HEK293 (cell line): ENCODE results near the gene CLDN19.
A peak's percentile ranks its signal among the peaks of the same experiment; 100 is the strongest.

Experiments
- CTCF ChIA-PET: fragments of 350-600 bp; formaldehyde crosslinking; extraction: SDS; loops from one replicate; lab custom pipeline; 2021; ENCODE audit warnings: antibody characterized with exemption; lab: Yijun Ruan, JAX
- POLR2A ChIA-PET: fragments of 300-600 bp; formaldehyde crosslinking; extraction: SDS; loops from one replicate; lab custom pipeline; 2020; ENCODE audit warnings: antibody characterized with exemption, inconsistent platforms; lab: Yijun Ruan, JAX
- H3K27ac ChIP-seq: fragments of 200-500 bp; sonication (Bioruptor generic); 2 replicates; pipeline ENCODE4 v1.5.1; 2014; ENCODE audit warnings: low read depth, low read length, control low read depth, inconsistent platforms; ENCODE audit errors: extremely low read depth
- H3K36me3 ChIP-seq, 2 experiments: fragments of 200-500 bp in 1 of 2; sonication (Bioruptor generic) in 1 of 2; 1 replicate in 1 of 2; 2 replicates in 1 of 2; pipeline ENCODE4 v1.5.1; 2014 to 2017; ENCODE audit warnings: inconsistent platforms in 2 of 2, low read length in 2 of 2; ENCODE audit not compliant: control insufficient read depth in 2 of 2, insufficient read depth in 1 of 2
- H3K4me1 ChIP-seq: fragments of 200-500 bp; sonication (Bioruptor generic); 2 replicates; pipeline ENCODE4 v1.5.1; 2014; ENCODE audit warnings: mild to moderate bottlenecking, low read length, inconsistent platforms; ENCODE audit not compliant: control insufficient read depth, insufficient read depth
- H3K4me3 ChIP-seq: 2 replicates; pipeline ENCODE4 v1.5.1; 2011; ENCODE audit warnings: low read depth, mild to moderate bottlenecking, control low read depth, low read length, moderate library complexity
- H3K9me3 ChIP-seq: fragments of 200-500 bp; sonication (Bioruptor generic); 2 replicates; pipeline ENCODE4 v1.5.1; 2014; ENCODE audit warnings: low read depth, low read length, inconsistent platforms; ENCODE audit not compliant: control insufficient read depth, insufficient read depth
- EGR2 ChIP-seq: fragments of 450-650 bp; formaldehyde crosslinking; IDR thresholded peaks from 2 replicates; pipeline ENCODE4 v1.5.1; 2016; ENCODE audit warnings: low read depth, missing biosample characterization, missing genetic modification characterization
- KLF7 ChIP-seq: fragments of 450-650 bp; formaldehyde crosslinking; IDR thresholded peaks from 2 replicates; pipeline ENCODE4 v1.5.1; 2016; ENCODE audit warnings: missing biosample characterization, missing genetic modification characterization, borderline replicate concordance
- REPIN1 ChIP-seq: fragments of 450-650 bp; formaldehyde crosslinking; IDR thresholded peaks from 2 replicates; pipeline ENCODE4 v1.5.1; 2017; ENCODE audit warnings: missing biosample characterization, missing genetic modification characterization, low read depth
- SALL2 ChIP-seq: fragments of 450-650 bp; formaldehyde crosslinking; IDR thresholded peaks from 2 replicates; pipeline ENCODE4 v1.5.0; 2017; ENCODE audit warnings: missing biosample characterization, mild to moderate bottlenecking, missing genetic modification characterization, borderline replicate concordance
- ZBTB20 ChIP-seq: fragments of 450-650 bp; formaldehyde crosslinking; IDR thresholded peaks from 2 replicates; pipeline ENCODE4 v1.5.1; 2016; ENCODE audit warnings: missing biosample characterization, missing genetic modification characterization
- ZFP41 ChIP-seq: fragments of 450-650 bp; formaldehyde crosslinking; IDR thresholded peaks from 2 replicates; pipeline ENCODE4 v1.5.1; 2016; ENCODE audit warnings: missing biosample characterization, missing genetic modification characterization, borderline replicate concordance
- ZNF121 ChIP-seq: fragments of 450-650 bp; formaldehyde crosslinking; IDR thresholded peaks from 2 replicates; pipeline ENCODE4 v1.5.1; 2016; ENCODE audit warnings: missing biosample characterization, missing genetic modification characterization
- ZNF169 ChIP-seq: fragments of 450-650 bp; formaldehyde crosslinking; IDR thresholded peaks from 2 replicates; pipeline ENCODE4 v1.5.1; 2016; ENCODE audit warnings: missing biosample characterization, missing genetic modification characterization
- ZNF311 ChIP-seq: fragments of 450-650 bp; formaldehyde crosslinking; IDR thresholded peaks from 2 replicates; pipeline ENCODE4 v1.5.1; 2017; ENCODE audit warnings: missing biosample characterization, missing genetic modification characterization, borderline replicate concordance
- ZNF404 ChIP-seq: fragments of 450-650 bp; formaldehyde crosslinking; IDR thresholded peaks from 2 replicates; pipeline ENCODE4 v1.5.1; 2017; ENCODE audit warnings: missing biosample characterization, missing genetic modification characterization
- ZNF600 ChIP-seq: fragments of 450-650 bp; formaldehyde crosslinking; IDR thresholded peaks from 2 replicates; pipeline ENCODE4 v1.5.1; 2016; ENCODE audit warnings: missing biosample characterization, missing genetic modification characterization
- ZNF664 ChIP-seq: fragments of 450-650 bp; formaldehyde crosslinking; IDR thresholded peaks from 2 replicates; pipeline ENCODE4 v1.5.1; 2016; ENCODE audit warnings: missing biosample characterization, missing genetic modification characterization
- ZNF785 ChIP-seq: fragments of 450-650 bp; formaldehyde crosslinking; IDR thresholded peaks from 2 replicates; pipeline ENCODE4 v1.5.1; 2016; ENCODE audit warnings: missing biosample characterization, missing genetic modification characterization
- ZNF792 ChIP-seq: fragments of 450-650 bp; formaldehyde crosslinking; IDR thresholded peaks from 2 replicates; pipeline ENCODE4 v1.5.1; 2016; ENCODE audit warnings: missing biosample characterization, missing genetic modification characterization
- TF ChIP-seq, protein P1 (sequence below): fragments of 450-650 bp; formaldehyde crosslinking; IDR thresholded peaks from 2 replicates; pipeline ENCODE4 v1.5.1; 2016; ENCODE audit warnings: missing biosample characterization, missing genetic modification characterization
- TF ChIP-seq, protein P2 (sequence below): fragments of 450-650 bp; formaldehyde crosslinking; IDR thresholded peaks from 2 replicates; pipeline ENCODE4 v1.5.1; 2016; ENCODE audit warnings: missing biosample characterization, missing genetic modification characterization

The CLDN19 gene

DNA sequence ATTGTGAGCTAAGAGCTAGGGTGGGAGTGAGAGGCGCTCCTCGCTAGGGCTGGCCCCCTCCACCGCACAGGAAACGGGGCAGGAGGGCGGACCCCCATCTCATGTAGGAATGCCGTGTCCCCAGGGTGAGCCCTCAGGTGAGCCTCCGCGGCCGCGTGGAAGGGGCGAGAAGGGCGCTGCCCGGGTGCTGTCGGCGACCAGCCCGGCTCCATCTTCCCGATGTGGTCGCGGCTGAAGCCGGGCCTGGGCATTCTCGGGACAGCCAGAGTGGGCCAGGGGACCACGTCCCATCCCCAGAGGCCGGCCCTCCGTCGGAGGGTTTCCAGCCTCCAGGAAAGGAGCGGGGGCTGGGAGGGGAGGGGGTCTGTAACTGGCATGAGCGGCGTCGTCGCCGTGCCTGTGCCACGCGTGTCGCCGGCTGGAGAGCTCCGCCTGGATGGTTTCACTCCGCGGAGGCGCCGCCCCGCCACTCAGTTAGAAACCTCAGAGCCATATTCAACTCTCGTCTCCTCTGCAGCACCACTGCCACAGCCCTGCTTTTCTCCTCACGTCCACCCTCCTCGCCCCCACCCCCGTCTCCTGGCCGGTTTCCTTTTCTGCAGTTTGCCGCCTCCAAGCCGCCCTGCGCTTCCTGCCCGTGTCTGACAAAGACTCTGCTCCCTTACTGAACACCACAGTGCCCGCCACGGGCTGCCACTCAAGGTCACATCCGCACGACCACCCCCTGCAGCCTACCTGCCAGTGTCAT, 45.1 kb upstream of the CLDN19 start, which contains the start of gene TMEM269:
Gene TMEM269 (plus strand): TSS at position 46 of the 748 bp plus-strand sequence. CDS start 4,903 bp downstream, outside the sequence.
- CTCF ChIA-PET = interaction anchor here (0.7 kb wide), 1 partner anchor 102 kb away, joined by 3 read pairs; no protein-coding TSS in a partner anchor
- Histone ChIP-seq H3K9me3 (no peaks in the 10 kb centered on the region), H3K4me3 (no peak within 1 kb of the TSS), H3K4me1 (no peaks in the 10 kb centered on the region), H3K36me3 (peaks cover 0 to 46% of the 10 kb centered on the region in 2 experiments; a peak in 2 of 3 replicates), H3K27ac (no peak within 1 kb of the TSS)
- no peak for TF ChIP-seq ZBTB20
- TF ChIP-seq KLF7 (tag by site-specific recombination) = no peak
- TF ChIP-seq ZFP41 (tag by site-specific recombination) = no peak
- TF ChIP-seq ZNF785 (tag by site-specific recombination) = no peak
- TF ChIP-seq, protein P1, sequence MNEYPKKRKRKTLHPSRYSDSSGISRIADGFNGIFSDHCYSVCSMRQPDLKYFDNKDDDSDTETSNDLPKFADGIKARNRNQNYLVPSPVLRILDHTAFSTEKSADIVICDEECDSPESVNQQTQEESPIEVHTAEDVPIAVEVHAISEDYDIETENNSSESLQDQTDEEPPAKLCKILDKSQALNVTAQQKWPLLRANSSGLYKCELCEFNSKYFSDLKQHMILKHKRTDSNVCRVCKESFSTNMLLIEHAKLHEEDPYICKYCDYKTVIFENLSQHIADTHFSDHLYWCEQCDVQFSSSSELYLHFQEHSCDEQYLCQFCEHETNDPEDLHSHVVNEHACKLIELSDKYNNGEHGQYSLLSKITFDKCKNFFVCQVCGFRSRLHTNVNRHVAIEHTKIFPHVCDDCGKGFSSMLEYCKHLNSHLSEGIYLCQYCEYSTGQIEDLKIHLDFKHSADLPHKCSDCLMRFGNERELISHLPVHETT (tag by site-specific recombination) = no peak
- TF ChIP-seq, protein P2, sequence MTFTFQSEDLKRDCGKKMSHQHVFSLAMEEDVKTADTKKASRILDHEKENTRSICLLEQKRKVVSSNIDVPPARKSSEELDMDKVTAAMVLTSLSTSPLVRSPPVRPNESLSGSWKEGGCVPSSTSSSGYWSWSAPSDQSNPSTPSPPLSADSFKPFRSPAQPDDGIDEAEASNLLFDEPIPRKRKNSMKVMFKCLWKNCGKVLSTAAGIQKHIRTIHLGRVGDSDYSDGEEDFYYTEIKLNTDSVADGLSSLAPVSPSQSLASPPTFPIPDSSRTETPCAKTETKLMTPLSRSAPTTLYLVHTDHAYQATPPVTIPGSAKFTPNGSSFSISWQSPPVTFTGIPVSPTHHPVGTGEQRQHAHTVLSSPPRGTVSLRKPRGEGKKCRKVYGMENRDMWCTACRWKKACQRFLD (tag by site-specific recombination) = no peak
- POLR2A ChIA-PET = no interaction called here

DNA sequence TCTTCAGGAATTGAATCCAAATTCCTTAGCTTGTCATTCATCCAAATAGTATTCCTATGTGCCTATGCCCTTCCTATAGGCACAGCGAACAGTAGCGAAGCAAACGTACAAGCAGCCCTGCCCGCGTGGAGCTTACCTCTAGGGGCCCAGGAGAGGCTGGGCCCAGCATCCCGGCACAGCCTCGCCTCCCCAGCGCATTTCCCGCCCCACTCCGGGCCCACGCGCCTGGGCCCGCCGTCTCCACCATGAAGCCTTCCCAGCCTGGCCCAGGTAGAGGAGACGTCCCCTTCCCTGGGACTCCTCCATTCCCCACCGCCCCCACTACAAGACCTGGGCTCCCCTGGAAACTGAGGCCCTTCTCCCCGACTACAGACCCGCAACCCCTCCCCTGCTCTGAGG, 44.5 kb upstream of the CLDN19 start:
- Histone ChIP-seq H3K36me3 (peaks cover 0 to 52% of the 10 kb centered on the region in 2 experiments; a peak in 2 of 3 replicates), H3K4me1 (no peaks in the 10 kb centered on the region), H3K9me3 (no peaks in the 10 kb centered on the region), H3K4me3 (no peak overlapping the region), H3K27ac (no peak overlapping the region)
- CTCF ChIA-PET = interaction anchor here (1.9 kb wide), 1 partner anchor 289 kb away, joined by 6 read pairs; no protein-coding TSS in a partner anchor
- TF ChIP-seq ZNF404 = no peak
- POLR2A ChIA-PET = interaction anchor here (0.5 to 2.4 kb wide), 2 partner anchors 18 to 297 kb away, joined by 4 to 13 read pairs; partner anchors contain the start of genes C1orf50 and P3H1

DNA sequence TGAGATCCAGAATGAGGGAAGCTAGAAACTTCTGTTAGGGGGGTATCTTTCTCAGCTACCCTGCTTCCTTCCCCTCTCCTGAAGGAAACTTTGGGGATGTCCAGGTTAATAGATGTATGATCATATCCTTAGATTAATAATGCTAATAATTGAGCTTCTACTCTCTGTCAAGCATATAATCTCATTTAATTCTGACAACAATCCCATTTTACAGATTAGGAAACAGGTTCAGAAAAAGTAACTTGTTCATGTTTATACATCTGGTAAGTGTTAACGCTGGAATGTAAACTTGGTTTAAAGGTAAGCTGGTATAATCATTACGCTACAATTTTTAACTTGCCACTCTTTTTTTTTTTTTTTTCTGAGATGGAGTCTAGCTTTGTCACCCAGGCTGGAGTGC, 43.1 kb upstream of the CLDN19 start:
- Histone ChIP-seq H3K4me3 (no peak overlapping the region), H3K36me3 (peaks cover 0 to 64% of the 10 kb centered on the region in 2 experiments; a peak in 2 of 3 replicates), H3K27ac (no peak overlapping the region)
- POLR2A ChIA-PET = interaction anchor here (0.7 to 2.4 kb wide), 3 partner anchors 16 to 368 kb away, joined by 3 to 13 read pairs (median 6); partner anchors contain the start of genes C1orf50 and P3H1
- TF ChIP-seq EGR2 (tag by site-specific recombination) = no peak
- no peak for TF ChIP-seq ZNF121
- TF ChIP-seq ZNF664 (tag by site-specific recombination) = peak; percentile 97
- no peak for TF ChIP-seq ZNF785 (tag by site-specific recombination)
- TF ChIP-seq ZNF600 = no peak
- TF ChIP-seq, all 188 proteins: peak for 1
- CTCF ChIA-PET = interaction anchor here (0.6 to 1.9 kb wide), 6 partner anchors 17 to 1334 kb away, joined by 3 to 6 read pairs (median 4); partner anchors contain the start of genes C1orf50 and P3H1
- Histone ChIP-seq H3K9me3 (no peaks in the 10 kb centered on the region), H3K4me1 (no peaks in the 10 kb centered on the region)

DNA sequence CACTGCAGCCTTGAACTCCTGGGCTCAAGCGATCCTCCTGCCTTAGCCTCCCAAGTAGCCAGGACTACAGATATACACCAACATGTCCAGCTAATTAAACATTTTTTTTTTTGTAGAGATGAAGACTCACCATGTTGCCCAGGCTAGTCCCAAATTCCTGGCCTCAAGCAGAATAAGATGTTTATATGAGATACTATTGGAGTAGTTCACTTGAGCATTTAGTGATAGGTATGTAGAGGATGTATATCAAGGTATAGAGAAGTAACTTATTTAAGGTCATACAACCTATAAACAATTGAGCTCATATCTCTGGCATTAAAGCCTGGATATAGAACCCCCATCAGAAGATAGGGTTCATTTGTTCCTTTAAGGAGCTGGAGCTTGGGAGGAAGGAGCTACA, 40.1 kb upstream of the CLDN19 start:
- TF ChIP-seq ZNF311 (tag by site-specific recombination) = no peak
- TF ChIP-seq REPIN1 (tag by site-specific recombination) = no peak
- no peak for TF ChIP-seq SALL2 (tag by site-specific recombination)
- TF ChIP-seq ZNF169 = no peak
- no peak for TF ChIP-seq ZNF792 (tag by site-specific recombination)
- TF ChIP-seq ZNF664 (tag by site-specific recombination) = peak; percentile 91
- Histone ChIP-seq H3K9me3 (no peaks in the 10 kb centered on the region), H3K27ac (no peak overlapping the region), H3K36me3 (peaks cover 4 to 92% of the 10 kb centered on the region in 2 experiments; a peak in 2 of 3 replicates), H3K4me3 (no peak overlapping the region), H3K4me1 (no peaks in the 10 kb centered on the region)
- POLR2A ChIA-PET = interaction anchor here (1.4 kb wide), 1 partner anchor 13 kb away, joined by 8 read pairs; the partner anchor contains the start of genes C1orf50 and P3H1
- CTCF ChIA-PET = interaction anchor here (0.6 to 5.0 kb wide), 5 partner anchors 9 to 515 kb away, joined by 3 to 79 read pairs (median 4); no protein-coding TSS in a partner anchor
